ENCODE results near the gene ACTC1. TPM values are rescaled to one million over a fixed set of nuclear protein-coding genes. Genes with fewer than 3 reads are reported as not detected.

Gene ACTC1
- total RNA-seq, 2 experiments from 2014 or later, result not detected

GRCh38 chr15:34786206-34786605 is 9.1 kb downstream of the ACTC1 start:
- no peaks in the 10 kb centered on the region for H3K4me1 Mint-ChIP-seq (ENCODE audit: low read depth)
- DNase-seq, result no peak
- H3K4me1 ChIP-seq (ENCODE audit: insufficient read depth, low read length), result no peaks in the 10 kb centered on the region
- H3K4me3 Mint-ChIP-seq, result no peak overlapping the region
- H3K36me3 Mint-ChIP-seq (ENCODE audit: low read depth), result no peaks in the 10 kb centered on the region
- TF ChIP-seq CTCF (IDR thresholded peaks at IDR 0.05), result no peak
- H3K27me3 Mint-ChIP-seq, result peaks cover 71% of the 10 kb centered on the region
- no peaks in the 10 kb centered on the region for H3K9me3 ChIP-seq (ENCODE audit: control insufficient read depth in 1 of 2, insufficient read depth in 1 of 2, low read length in 2 of 2)
- H3K27me3 ChIP-seq (ENCODE audit: control insufficient read depth in 1 of 2, insufficient read depth in 2 of 2, low read length in 2 of 2), result peaks cover 3 to 18% of the 10 kb centered on the region in 2 experiments
- peaks cover 4% of the 10 kb centered on the region for H3K9me3 Mint-ChIP-seq
- no peak overlapping the region for H3K4me3 ChIP-seq (ENCODE audit: low read length)
- no peak for ATAC-seq (ENCODE audit: poor library complexity)
- POLR2A ChIA-PET, result no interaction called here
- no peak overlapping the region for H3K27ac Mint-ChIP-seq
- CTCF ChIA-PET, result no interaction called here
- H3K36me3 ChIP-seq (ENCODE audit: insufficient read depth, low read length), result no peaks in the 10 kb centered on the region
- H3K27ac ChIP-seq (ENCODE audit: low read depth in 1 of 2, low read length in 2 of 2), result no peak overlapping the region
- intact Hi-C loops (cut with DNase I, micrococcal nuclease), result loop anchor here in 1 of 2 experiments (10.0 kb wide), 1 partner anchor 59 kb away; no protein-coding TSS in a partner anchor

DNA sequence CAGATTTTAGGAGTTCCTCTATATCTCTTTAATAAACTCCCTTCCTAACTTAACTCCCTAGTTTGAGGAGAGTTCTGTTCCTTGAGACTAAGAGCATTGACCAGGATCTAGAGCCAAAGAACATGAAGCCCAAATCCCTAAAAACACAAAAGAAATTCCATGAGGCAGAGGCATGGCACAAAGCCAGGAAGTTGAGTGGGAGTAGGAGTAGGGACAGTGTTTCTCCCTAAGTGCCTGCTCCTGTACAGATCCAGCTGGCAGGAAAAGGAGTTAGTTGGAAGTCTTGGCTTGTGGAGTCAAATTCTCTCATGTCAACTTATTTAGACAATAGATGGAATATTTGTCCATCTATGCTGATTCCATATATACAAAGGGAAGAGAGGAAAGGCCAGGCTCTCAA is 11.4 kb downstream of the ACTC1 start:
- Mint-ChIP-seq H3K9me3 (peaks cover 4% of the 10 kb centered on the region), H3K27ac (no peak overlapping the region), H3K4me1 (ENCODE audit: low read depth) (no peaks in the 10 kb centered on the region), H3K36me3 (ENCODE audit: low read depth) (no peaks in the 10 kb centered on the region), H3K27me3 (peaks cover 52% of the 10 kb centered on the region), H3K4me3 (no peak overlapping the region)
- ATAC-seq (ENCODE audit: poor library complexity) (no peak), DNase-seq (no peak)
- no peaks in the 10 kb centered on the region for H3K9me3 ChIP-seq (ENCODE audit: control insufficient read depth in 1 of 2, insufficient read depth in 1 of 2, low read length in 2 of 2)
- intact Hi-C loops (cut with DNase I, micrococcal nuclease), result loop anchor here in 1 of 2 experiments (10.0 kb wide), 1 partner anchor 61 kb away; no protein-coding TSS in a partner anchor
- no peaks in the 10 kb centered on the region for H3K36me3 ChIP-seq (ENCODE audit: insufficient read depth, low read length)
- H3K27ac ChIP-seq (ENCODE audit: low read depth in 1 of 2, low read length in 2 of 2), result no peak overlapping the region
- TF ChIP-seq CTCF (IDR thresholded peaks at IDR 0.05), result no peak
- H3K4me1 ChIP-seq (ENCODE audit: insufficient read depth, low read length), result no peaks in the 10 kb centered on the region
- H3K4me3 ChIP-seq (ENCODE audit: low read length), result no peak overlapping the region
- peaks cover 3 to 14% of the 10 kb centered on the region in 2 experiments for H3K27me3 ChIP-seq (ENCODE audit: control insufficient read depth in 1 of 2, insufficient read depth in 2 of 2, low read length in 2 of 2)
- CTCF ChIA-PET, result no interaction called here
- POLR2A ChIA-PET, result no interaction called here

DNA sequence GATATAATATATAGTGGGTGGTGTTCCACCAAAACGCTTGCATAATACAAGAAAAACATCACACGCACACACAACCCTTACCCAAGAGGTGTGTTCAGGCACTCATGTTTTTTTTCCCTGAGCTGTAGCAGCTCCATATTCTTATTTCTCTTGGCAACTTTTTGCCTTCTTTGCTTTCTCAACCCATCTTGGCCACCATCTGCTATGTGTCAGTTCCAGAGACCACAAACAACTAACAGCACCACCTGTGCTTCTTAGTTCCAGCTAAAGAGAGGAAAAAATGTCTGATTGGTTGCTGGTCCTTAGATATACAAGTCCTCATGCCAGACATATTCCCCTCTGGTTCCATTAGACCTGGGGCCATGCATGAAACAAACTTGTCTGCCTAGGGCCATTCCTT is 11.9 kb downstream of the ACTC1 start:
- POLR2A ChIA-PET, result no interaction called here
- no peaks in the 10 kb centered on the region for H3K9me3 ChIP-seq (ENCODE audit: control insufficient read depth in 1 of 2, insufficient read depth in 1 of 2, low read length in 2 of 2)
- Mint-ChIP-seq H3K27ac (no peak overlapping the region), H3K27me3 (peaks cover 51% of the 10 kb centered on the region), H3K4me3 (no peak overlapping the region), H3K9me3 (peaks cover 4% of the 10 kb centered on the region), H3K36me3 (ENCODE audit: low read depth) (no peaks in the 10 kb centered on the region), H3K4me1 (ENCODE audit: low read depth) (no peaks in the 10 kb centered on the region)
- no peaks in the 10 kb centered on the region for H3K36me3 ChIP-seq (ENCODE audit: insufficient read depth, low read length)
- H3K27ac ChIP-seq (ENCODE audit: low read depth in 1 of 2, low read length in 2 of 2), result no peak overlapping the region
- H3K4me3 ChIP-seq (ENCODE audit: low read length), result no peak overlapping the region
- peaks cover 3 to 14% of the 10 kb centered on the region in 2 experiments for H3K27me3 ChIP-seq (ENCODE audit: control insufficient read depth in 1 of 2, insufficient read depth in 2 of 2, low read length in 2 of 2)
- CTCF ChIA-PET, result no interaction called here
- no peaks in the 10 kb centered on the region for H3K4me1 ChIP-seq (ENCODE audit: insufficient read depth, low read length)
- intact Hi-C loops (cut with DNase I, micrococcal nuclease), result loop anchor here in 1 of 2 experiments (10.0 kb wide), 1 partner anchor 61 kb away; no protein-coding TSS in a partner anchor
- DNase-seq, result no peak
- no peak for TF ChIP-seq CTCF (IDR thresholded peaks at IDR 0.05)
- no peak for ATAC-seq (ENCODE audit: poor library complexity)
